K562 (cell line): Measurements from ENCODE around the gene WFIKKN2. TPM values are rescaled to one million over a fixed set of nuclear protein-coding genes. Genes with fewer than 3 reads are reported as not detected.
A peak's percentile ranks its signal among the peaks of the same experiment; 100 is the strongest.

ENCODE experiments used
- CAMTA2 ChIP-seq: fragments of 250-450 bp; sonication (Bioruptor Pico); conservative IDR thresholded peaks from 2 replicates; pipeline ENCODE4 v1.5.1; 2022
- CBFA2T3 ChIP-seq: fragments of 450-650 bp; IDR thresholded peaks from 2 replicates; pipeline ENCODE4 v1.6.1; 2017
- CUX1 ChIP-seq: fragments of 200-800 bp; sonication (Bioruptor generic); IDR thresholded peaks from 2 replicates; pipeline ENCODE4 v1.6.1; 2016; ENCODE audit warnings: missing genetic modification characterization, missing compliant biosample characterization
- ETV6 ChIP-seq, 3 experiments: fragments of 150-350 bp in 1 of 3; sonication (generic) in 1 of 3; formaldehyde crosslinking in 1 of 3; IDR thresholded peaks; 2 replicates each; pipeline versions ENCODE4 v1.6.1 to v1.8.0; 2014 to 2022; ENCODE audit warnings: borderline replicate concordance in 2 of 3, low read depth in 2 of 3, antibody characterized with exemption in 1 of 3, low read length in 1 of 3, mild to moderate bottlenecking in 1 of 3, missing genetic modification reagents in 1 of 3
- HDAC1 ChIP-seq, 2 experiments: fragments of 450-650 bp; IDR thresholded peaks; 2 replicates each; pipeline ENCODE4 v1.6.1; 2016 to 2017; ENCODE audit warnings: inconsistent platforms in 1 of 2, mild to moderate bottlenecking in 1 of 2, moderate library complexity in 1 of 2
- ID3 ChIP-seq, 2 experiments: fragments of 250-450 bp in 1 of 2; fragments of 450-650 bp in 1 of 2; sonication (Bioruptor Pico) in 1 of 2; IDR thresholded peaks; 2 replicates each; pipeline versions ENCODE4 v1.6.1 to v1.8.0; 2016 to 2021; ENCODE audit warnings: mild to moderate bottlenecking in 2 of 2, moderate library complexity in 2 of 2, missing compliant biosample characterization in 1 of 2, missing genetic modification characterization in 1 of 2
- PBX2 ChIP-seq, 2 experiments: IDR thresholded peaks in 1 of 2; conservative IDR thresholded peaks in 1 of 2; 2 replicates each; pipeline ENCODE4 v1.6.1; 2016; ENCODE audit warnings: low read depth in 2 of 2, mild to moderate bottlenecking in 1 of 2, missing compliant biosample characterization in 1 of 2, missing genetic modification characterization in 1 of 2, moderate library complexity in 1 of 2
- POLR3A ChIP-seq: IDR thresholded peaks from 2 replicates; pipeline ENCODE4 v1.6.1; 2011; ENCODE audit warnings: borderline replicate concordance, mild to moderate bottlenecking, moderate library complexity; ENCODE audit not compliant: insufficient read length, insufficient read depth; ENCODE audit errors: extremely low read depth
- PPARD ChIP-seq: fragments of 250-450 bp; sonication (Bioruptor Pico); IDR thresholded peaks from 2 replicates; pipeline ENCODE4 v1.8.0; 2022; ENCODE audit warnings: inconsistent platforms, mild to moderate bottlenecking, moderate library complexity
- SMC3 ChIP-seq: conservative IDR thresholded peaks from 2 replicates; pipeline ENCODE4 v1.6.1; 2011; ENCODE audit warnings: low read depth, low read length, improper control_type of control experiment; ENCODE audit not compliant: insufficient read depth
- TAL1 ChIP-seq: fragments of 450-650 bp; IDR thresholded peaks from 2 replicates; pipeline ENCODE4 v1.6.1; 2016; ENCODE audit warnings: mild to moderate bottlenecking
- TSHZ1 ChIP-seq: fragments of 250-450 bp; sonication (Bioruptor Pico); IDR thresholded peaks from 2 replicates; pipeline ENCODE4 v1.4.0; 2020; ENCODE audit warnings: mild to moderate bottlenecking, moderate library complexity
- ZNF668 ChIP-seq: fragments of 250-450 bp; sonication (Bioruptor Pico); IDR thresholded peaks from 2 replicates; pipeline ENCODE4 v1.8.0; 2022; ENCODE audit warnings: mild to moderate bottlenecking, inconsistent platforms
- ZNF778 ChIP-seq: fragments of 450-650 bp; formaldehyde crosslinking; IDR thresholded peaks from 2 replicates; pipeline ENCODE4 v1.4.0; 2020; ENCODE audit warnings: mild to moderate bottlenecking, moderate library complexity
- polyA plus RNA-seq, 8 experiments: library from polyadenylated mRNA; depleted of rRNA in 4 of 8; stranded (reverse) in 5 of 8; unstranded in 3 of 8; fragments of >200 nt; fragmentation: Nextera tagmentation in 2 of 8; fragmentation: Illumina TruSeq in 1 of 8; extraction: Ambion mirVana in 2 of 8; extraction: Trizol in 1 of 8; gene quantifications; 2 replicates each; pipeline versions ENCODE4 v1.2.1 to v1.2.3, GENCODE V29; 2011 to 2014; ENCODE audit warnings: inconsistent platforms in 1 of 8, missing spikeins in 1 of 8
- total RNA-seq, 7 experiments: library from RNA; depleted of rRNA in 6 of 7; stranded (reverse); fragments of >200 nt in 6 of 7; fragmentation: Illumina TruSeq in 2 of 7; extraction: Trizol in 2 of 7; gene quantifications; 2 replicates each; pipeline versions ENCODE4 v1.2.1 to v1.2.3, GENCODE V29; 2011 to 2021; ENCODE audit warnings: low replicate concordance in 1 of 7

WFIKKN2 gene
- total and polyA plus RNA-seq, 9 of the 15 experiments (the other 6 are each of a cell fraction or from before 2014, with no cell fraction given), result 0.07 TPM; not detected in 8

DNA sequence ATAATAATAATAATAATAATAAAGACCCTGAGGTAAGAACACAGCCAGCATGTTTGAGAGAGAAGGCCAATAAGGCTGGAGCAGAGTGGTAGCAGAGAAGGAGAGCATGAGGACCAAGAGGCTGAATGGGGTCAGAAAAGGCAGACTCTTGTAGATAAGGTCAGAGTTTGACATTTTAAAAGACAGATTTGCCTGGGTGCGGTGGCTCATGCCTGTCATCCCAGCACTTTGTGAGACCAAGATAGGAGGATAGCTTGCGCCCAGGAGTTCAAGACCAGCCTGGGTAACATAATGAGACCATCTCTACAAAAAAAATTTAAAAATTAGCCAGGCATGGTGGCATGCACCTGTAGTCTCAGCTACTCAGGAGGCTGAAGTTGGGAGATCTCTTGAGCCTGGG is 11.0 kb upstream of the WFIKKN2 start (continued):
- no peak for TF ChIP-seq PBX2 (CRISPR knock-in tag; IDR thresholded peaks at IDR 0.05; ENCODE audit: low read depth)
- TF ChIP-seq PBX2 (tag; conservative IDR thresholded peaks at IDR 0.05; ENCODE audit: low read depth), result peak; percentile 56; the same call in 1 of the 2 replicates
- TF ChIP-seq TSHZ1, result no peak
- TF ChIP-seq ZNF668 (CRISPR knock-in tag), result no peak
- no peak for TF ChIP-seq CAMTA2
- no peak for TF ChIP-seq HDAC1 (IDR thresholded peaks at IDR 0.05)
- no peak for TF ChIP-seq CUX1 (CRISPR knock-in tag)
- TF ChIP-seq TAL1, result peak; percentile 12; the same call in 1 of the 2 replicates
- no peak for TF ChIP-seq ETV6 (IDR thresholded peaks at IDR 0.05; ENCODE audit: borderline replicate concordance in 1 of 2, low read depth in 2 of 2, low read length in 1 of 2)
- TF ChIP-seq ETV6 (CRISPR knock-in tag; IDR thresholded peaks at IDR 0.05; ENCODE audit: borderline replicate concordance), result no peak
- no peak for TF ChIP-seq SMC3
- peak; percentile 48; the same call in 1 of the 2 replicates for TF ChIP-seq CBFA2T3
- no peak for TF ChIP-seq POLR3A
- no peak for TF ChIP-seq PPARD (CRISPR knock-in tag)
- TF ChIP-seq ID3 (CRISPR knock-in tag; IDR thresholded peaks at IDR 0.05), result no peak
- TF ChIP-seq ID3 (tag; IDR thresholded peaks at IDR 0.05), result peak; percentile 83
- no peak for TF ChIP-seq ZNF778 (CRISPR knock-in tag)
